GM18861 (cell line): Measurements from ENCODE around the gene AQP1.

Source experiments
- ATAC-seq: cut with Tn5 transposase; IDR thresholded peaks from one replicate; pipeline ENCODE4 v1.9.1; 2021; ENCODE audit not compliant: unreplicated experiment

Gene AQP1

DNA sequence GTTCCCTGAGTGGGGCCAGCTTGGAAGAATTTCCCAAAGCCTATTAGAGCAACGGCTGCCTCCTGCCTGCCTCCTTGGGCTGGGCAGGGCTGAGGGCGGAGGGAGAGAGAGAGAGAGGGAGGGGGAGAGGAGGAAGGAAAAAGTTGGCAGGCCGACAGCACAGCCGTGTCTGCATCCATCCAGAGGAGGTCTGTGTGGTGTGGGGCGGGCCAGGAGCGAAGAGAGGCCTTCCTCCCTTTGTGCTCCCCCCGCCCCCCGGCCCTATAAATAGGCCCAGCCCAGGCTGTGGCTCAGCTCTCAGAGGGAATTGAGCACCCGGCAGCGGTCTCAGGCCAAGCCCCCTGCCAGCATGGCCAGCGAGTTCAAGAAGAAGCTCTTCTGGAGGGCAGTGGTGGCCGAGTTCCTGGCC is at the start of gene AQP1:
TSS of gene AQP1 (plus strand) at position 293 of the 409 bp plus-strand sequence. CDS start at position 350, 57 bp downstream.
- ATAC-seq = no peak

DNA sequence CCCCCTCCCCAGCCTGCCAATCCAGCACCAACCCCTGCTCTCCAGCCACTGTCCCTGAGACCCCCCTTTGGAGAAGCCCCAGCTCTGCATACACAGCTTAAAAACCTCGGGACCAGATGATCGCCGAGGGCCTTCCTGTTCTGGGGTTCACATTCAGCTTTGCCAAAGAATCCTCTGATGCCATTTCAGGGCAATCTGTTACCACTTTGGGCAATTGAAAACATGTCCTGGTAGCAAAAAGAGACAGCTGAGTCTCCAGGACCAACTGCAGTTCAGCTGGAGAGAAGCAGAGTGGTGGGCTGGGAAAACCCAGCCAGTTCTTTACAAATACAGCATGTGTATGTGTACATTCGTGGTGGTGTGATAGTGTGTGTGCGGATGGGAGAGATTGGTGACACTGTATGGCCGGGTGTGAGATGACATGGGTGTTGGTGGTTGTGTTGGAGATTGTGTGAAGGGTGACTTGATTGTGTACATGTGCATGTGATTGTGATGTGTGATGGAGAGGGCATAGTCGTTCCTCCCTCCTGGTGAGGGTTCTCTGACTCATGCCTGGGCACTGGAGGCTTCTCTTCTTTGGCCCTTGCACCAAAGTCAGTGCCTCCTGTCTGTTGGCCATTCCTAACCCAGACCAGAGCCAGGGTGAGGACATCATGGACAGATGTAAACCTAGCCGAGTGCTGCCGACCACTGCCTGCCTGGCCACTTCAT is 48.5 kb upstream of the AQP1 start:
- no peak for ATAC-seq

DNA sequence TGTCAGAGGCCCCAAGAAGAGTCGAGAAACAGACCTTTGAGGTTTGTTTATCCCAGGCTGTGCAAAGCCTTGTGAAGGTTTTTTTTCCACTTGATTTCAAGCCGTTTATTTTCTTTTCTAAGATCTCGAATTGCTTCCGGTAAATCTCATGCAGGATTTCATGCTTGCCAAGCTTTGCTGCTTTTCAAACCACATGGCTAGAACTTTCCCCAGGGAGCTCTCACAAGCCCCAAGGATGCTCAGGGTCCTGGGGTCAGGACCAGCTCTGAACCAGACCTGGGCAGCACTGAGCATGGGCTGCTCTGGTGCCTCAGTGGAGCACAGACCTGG is 48.0 kb upstream of the AQP1 start:
- no peak for ATAC-seq

DNA sequence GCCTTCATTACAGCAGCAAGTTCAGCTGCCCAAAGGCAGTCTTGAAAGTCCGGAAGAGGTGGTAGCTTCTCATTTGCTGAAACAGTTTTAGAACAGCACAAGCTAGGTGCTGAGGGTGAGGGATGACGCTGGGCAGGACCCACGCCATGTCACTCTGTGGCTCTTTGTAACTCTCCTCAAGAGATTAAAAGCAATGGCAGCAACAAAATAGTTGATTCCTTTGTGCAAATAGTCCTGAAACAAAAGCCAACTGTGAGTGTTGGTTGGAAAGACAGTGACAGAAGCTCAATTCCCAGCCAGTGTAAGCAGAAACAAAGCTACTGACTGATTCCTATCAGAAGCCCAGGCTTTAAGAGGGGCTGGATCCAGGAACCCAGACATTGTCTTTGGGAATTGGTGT is 47.6 kb upstream of the AQP1 start:
- no peak for ATAC-seq

DNA sequence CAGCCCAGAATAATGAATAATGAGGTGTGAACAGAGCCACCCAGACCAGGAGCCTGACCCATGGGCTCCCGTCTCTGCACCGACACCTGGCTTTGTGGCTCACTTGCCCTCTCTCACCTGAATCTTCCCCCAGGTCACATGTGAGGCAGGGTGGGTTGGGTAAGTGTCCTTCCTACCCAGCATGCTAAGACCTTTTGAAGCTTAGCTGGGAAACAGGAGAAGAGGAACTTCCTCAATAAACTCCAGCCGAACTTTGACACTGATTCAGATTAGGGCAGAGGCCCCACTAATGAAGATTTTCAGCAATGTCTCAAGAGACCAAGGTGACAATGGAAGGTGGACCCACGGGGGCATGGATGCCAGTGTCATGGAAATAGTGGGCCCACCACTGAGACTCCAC is 46.6 kb upstream of the AQP1 start:
- ATAC-seq = no peak

DNA sequence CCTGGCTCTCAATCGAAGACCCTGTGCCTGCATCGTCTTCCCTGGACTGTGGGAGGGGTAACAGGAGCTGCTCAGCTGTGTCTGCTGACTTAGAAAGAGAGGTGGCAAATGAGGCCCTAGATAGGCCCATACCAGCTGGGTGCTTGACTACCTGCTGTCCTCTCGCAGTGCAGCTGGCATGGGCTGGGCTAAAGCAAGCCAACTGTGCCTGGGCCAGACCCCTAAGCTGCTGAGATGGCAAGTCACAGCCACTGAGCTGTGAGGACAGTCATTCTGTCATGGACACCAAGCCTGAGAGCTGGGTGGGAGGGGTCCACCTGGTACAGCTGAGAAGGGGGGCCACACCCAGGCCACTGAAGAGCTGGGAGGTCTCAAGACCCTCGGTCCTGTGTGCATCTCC is 45.8 kb upstream of the AQP1 start:
- no peak for ATAC-seq

DNA sequence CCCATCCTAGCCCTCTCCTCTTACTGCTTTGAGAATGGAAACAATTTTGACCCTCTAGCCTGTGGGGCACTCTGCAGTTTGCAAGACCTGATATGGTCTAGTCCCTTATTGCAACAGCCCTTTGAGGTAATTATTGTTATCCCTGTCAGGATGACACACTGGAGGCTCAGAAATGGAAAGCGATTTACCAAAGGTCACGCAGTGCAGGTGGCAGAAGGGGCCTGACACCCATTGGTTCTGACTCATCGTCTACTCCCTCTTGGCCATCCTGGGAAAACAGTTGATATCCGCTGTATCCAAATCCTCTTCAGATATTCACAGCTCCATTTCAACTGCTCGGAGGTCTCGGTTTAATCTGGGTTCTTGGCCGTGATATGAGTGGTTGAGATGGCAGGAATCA is 44.7 kb upstream of the AQP1 start:
- ATAC-seq = no peak

DNA sequence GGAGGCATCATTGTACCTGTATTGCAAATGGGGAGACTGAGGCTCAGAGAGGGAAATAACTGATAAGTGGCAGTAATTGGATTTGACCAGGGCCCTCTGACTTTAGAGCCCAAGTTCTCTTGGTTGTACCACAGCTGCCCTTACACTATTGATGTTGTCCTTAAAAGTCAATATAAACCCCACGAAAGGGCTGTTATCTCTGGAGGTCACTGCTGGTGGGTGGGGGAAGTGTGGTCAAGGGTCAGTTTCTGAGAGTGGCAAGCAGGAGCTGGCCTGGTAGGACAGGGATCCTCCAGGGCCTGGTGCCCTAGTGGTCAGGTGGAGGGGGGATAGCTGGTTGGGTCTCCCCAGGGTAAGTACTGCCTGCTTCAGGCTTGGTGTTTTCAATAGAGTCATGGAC is 44.2 kb upstream of the AQP1 start:
- ATAC-seq = no peak

DNA sequence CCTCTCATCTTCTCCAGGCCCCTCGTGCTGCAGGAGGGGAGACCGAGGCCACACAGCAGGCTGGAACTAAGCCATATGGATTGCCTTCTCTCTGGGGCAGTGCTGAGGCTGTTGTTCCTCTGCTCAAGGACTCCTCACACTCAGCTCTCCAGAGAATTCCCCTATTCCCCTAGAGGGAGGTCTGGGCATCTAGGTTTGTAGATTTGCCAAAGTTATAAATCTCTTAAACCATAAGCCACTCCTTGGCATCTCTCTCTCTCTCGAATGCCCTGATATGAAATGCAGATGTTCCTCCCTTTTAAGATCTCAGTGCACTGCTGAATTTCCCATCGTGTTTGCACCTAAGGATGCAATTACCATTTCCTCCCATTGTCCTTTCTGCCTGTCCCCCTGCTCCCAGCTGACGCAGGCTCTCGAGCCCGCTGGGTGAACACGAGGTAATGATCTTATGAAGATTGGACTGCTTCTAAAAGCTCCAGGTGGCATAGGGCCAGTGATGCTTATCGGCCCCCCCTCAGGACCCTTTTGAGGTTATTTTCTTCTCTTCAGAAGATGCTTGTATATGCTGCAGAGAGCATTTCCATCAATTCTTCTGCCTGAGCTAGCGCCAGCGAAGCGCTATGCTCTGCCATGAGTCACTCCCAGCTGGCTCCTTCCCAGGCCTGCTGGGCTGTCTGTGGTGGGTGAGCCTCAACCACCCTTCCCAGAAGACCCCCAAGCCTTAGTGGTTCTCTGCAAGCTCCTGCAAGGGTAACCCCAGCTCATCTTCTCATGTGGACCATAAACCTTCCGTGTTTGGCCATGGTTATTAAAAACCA is 41.6 kb upstream of the AQP1 start:
- no peak for ATAC-seq

DNA sequence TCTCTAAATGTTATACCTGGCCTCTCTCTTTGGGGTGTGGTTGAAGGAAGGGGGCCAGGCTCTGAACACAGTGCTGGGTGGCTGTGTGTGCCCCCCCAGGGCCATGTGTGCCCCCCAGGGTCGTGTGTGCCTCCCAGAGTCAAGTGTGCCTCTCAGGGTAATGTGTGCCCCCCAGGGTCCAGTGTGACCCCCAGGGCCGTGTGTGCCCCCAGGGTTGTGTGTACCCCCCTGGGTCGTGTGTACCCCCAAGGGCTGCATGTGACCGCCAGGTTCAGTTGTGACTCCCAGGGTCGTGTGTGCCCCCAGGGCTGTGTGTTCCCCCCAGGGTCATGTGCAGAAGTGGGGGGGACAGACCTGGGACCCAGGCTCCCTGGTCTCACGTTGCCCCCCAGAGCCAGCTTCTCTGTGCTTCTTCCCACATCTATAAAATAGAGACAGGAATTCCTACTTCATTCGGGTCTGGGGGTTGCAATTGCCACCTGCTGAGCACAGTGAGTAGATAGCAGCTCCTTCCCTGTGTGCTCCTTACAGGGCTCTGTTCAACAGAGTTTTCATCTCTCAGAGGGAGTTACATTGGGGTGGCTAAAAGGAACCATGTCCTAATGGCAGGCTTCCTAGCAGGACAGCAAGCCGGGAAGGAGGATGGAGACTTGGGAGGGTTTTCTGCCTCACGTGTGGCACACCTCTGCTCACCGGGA is 40.7 kb upstream of the AQP1 start:
- ATAC-seq = no peak

DNA sequence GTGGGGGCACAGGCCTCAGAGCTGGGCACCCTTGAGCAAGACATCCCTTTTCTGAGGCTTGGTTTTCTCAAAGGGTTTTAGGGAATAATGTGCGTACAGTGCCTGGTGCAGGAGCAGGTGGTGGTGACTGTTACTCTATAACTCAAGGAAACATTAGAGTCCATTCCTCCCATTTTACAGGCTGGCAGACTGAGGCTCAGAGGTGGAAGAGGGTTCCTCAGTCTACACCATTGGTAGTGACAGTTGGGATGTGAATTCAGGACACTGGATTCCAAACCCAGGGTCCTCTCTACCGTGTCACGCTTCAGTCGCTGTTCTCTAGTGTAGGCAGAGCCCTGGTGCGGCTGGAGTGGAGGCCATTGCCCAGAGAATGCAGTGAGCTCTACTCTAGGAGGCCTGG is 40.0 kb upstream of the AQP1 start:
- ATAC-seq = no peak

DNA sequence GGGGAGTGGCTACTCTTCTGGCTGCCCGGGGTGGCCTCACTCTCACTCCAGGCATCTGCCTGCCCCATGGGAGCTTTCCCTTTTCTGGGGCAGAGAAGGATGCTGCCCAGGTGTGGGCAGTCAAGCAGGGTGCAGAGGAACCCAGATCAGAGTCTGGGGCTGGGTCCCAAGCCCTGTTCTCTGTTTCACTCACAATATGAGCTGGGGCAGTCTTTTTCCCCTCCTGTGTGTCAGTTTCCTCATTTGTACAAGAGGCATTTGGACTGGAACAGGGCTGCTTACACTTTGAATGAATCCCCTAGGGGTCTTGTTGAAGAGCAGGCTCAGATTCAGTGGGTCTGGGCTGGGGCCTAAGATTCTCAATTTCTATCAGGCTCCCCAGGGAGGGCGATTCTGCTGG is 38.4 kb upstream of the AQP1 start:
- ATAC-seq = no peak

DNA sequence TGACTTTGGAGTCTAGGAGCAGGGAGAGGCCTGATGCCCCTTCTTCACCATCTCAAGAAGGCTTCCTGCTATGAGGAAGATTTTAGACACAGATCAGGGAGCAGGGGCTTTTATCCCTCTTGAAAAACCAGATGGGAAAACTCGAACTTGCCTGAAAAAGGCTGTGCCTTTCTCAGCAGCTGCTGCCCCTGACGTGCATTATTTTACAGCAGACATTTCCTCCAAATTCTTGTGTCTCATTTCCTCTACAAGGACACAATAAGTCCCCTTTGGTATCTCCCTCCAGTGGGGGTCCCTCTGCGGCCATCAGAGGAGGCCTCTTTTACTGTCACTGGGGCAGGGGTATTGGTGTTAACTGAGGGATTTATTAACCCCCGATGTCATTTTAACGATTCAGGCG is 38.0 kb upstream of the AQP1 start:
- ATAC-seq = no peak

DNA sequence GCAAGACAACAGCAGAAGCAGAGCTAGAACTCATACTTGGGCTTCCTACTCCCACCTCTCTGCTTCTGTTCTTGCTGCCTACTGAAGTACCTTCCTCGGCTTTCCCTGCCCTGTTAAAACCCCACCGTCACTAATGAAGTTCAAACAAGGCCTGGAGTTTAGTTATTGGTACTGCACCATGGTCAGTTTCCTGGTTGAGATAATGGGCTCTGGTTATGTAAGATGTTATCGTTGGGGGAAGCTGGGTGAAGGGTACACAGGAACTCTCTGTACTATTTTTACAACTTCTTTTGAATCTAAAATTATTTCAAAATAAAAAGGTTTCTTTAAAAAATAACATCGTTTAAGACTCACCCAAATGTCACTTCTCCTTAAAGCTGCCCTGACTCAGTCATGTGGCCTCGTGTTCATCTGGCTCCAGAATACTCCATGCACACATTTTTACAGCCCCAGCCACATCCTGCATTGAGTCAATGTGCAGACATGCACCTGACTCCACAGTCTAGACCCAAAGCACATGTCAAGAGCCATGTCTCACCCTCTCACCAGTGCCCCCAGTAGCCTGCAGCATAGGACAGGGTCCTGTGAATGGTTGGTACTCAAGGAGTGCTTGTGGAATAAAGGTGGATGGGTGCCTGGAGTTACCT is 36.9 kb upstream of the AQP1 start:
- ATAC-seq = no peak

DNA sequence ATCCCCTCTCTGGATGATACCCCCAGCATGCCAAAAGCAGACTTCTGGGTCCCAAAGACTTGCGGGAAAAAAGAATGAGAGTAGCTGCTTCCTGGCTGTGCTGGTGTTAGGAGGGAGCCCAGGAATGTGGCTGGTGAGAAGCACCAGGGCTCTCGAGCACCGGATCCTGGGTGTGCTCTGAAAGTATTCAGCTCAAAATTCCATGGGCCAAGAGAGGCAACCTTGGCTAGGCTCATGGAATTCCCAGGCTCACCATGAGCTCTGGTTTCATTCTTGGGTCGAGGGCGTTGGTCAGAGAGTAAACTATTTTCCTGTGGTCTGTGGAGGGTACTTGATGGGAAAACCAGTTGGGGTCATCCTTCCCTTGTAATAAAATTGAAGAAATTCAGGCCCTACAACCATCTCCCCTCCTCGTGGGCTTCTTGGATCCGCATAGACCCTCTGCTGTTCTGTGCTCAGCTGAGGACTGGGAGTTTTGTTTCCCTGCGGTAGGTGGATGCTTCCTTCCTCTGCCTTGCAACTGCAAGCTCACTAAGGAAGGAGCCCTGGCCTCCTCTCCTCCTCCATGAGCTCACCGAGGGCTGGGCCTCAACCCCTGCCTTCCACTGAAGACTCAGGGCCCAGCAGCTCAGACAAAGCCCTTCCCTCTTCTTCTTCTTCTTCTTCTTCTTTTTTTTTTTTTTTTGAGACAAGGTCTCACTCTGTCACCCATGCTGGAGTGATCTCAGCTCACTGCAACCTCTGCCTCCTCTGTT is 34.5 kb upstream of the AQP1 start:
- no peak for ATAC-seq

DNA sequence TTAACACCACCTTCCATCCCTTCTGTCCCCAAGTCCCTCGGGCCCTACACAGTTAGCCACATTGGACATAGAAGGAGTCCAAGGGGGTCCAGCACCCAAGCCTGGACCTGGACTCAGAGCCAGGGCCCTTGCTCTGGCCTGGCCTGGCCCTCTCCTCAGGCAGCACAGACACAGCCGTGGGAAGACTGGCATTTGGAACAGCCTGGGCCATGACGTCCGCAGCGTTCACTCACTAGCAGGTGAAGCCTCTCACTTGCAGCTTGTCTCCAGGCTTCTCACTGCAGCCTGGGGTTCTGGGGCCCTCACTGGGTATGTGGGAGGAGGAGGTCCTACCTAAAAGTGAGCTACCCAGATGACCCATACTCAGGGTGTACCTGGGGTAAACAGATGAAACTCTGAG is 33.7 kb upstream of the AQP1 start:
- no peak for ATAC-seq

DNA sequence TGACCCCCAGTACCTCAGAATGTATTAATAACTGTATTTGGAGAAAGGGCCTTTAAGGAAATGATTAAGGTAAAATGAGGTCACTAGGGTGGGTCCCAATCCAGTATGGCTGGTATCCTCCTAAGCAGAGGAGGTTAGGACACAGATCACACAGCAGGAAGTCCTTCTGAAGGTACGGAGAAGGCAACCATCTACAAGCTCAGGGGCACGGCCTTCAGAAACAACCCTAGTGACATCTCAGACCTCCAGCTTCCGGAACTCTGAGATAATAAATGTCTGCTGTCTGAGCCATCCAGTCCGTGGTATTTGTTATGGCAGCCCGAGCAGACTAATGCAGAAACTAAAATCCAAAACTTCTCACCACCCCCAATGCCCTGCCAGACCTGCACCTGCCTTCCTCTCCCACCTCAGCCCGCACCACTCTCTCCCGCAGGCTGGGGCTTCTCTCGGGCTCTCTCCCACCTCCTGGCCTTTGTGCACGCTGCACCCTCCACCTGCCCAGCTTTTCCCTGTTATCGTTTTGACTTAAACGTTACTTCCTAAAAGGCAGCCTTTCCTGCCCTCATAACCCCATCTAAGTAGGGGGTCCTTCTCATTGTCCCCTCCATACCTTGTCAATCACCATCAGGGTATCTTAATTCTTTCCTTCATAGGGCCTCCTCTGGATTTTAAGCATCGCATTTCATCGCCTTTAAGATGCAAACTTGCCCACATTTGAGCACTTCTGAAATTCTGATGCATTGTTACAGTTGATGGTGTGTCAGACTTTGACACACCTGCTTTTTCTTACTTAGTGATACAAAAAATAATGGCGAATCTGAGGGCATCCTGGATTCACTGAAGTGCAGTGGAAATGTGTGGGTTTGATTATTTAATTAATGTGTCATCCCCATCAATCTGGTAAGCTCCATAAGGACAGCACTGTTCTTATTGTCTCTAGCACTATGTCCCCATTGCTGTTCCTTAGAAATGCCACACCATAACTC is 32.2 kb upstream of the AQP1 start:
- ATAC-seq = no peak

DNA sequence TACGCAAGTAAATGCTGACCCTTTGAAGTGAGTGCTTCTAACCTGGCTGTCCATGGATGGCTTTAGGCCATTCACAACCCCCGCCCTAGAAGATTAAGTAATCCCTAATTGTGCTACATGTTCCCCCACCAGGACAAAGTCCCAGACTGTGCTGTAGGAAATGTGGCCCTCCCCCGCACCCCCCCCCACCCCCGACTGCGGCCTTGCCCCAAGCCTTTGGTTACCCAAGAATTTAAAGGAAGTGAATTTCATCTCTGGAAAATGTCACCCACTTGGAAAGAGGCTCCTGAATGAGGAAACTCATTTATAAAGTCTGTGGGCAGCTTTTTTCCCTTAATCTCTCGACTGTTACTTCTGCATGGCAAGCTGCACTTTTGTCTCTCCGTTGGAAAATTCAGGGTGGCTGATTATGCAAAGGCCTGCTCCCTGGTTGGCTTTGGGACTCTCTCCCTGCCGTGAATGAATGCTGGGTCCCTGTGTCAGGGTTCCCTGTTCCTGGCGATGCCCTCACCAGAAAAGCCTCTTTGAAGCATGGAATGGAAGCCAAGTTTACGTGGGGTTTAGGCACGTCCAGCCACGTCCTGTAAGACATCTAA is 31.4 kb upstream of the AQP1 start:
- no peak for ATAC-seq

DNA sequence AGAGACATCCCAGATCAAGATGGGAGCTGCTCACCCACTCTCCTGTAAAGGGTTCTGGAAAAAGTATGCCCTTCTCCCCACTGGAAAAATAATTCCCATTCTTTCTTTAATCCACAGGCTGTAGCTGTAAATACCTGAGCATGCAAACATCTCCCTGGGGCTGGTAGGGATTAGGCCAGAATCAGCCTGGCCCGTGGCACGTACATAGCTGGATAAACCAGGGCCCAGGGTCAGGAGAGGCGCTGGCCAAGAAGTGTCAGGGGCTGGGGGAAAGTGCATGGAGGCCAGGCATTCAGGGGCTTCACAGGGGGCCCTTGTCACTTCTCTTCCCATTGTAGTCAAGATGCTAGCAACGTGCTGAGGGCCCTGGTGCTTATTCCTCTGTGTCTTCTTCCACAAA is 30.7 kb upstream of the AQP1 start:
- ATAC-seq = no peak
